Measurements from ENCODE around the gene CBX7.

Gene CBX7

GRCh38 chr22:39110631-39111561, 41.6 kb downstream of the CBX7 start:
- Histone ChIP-seq H3K27ac (no peak overlapping the region), H3K4me3 (no peak overlapping the region)
- no peak for DNase-seq (ENCODE audit: low spot score)
- TF ChIP-seq CTCF (IDR thresholded peaks at IDR 0.05) = no peak

- no peak for DNase-seq (ENCODE audit: low spot score)
These were observed 43.1 kb downstream of the CBX7 start for GRCh38 chr22:39109361-39109760.

GRCh38 chr22:39108487-39108886, 44.0 kb downstream of the CBX7 start:
- no peak for DNase-seq (ENCODE audit: low spot score)
- TF ChIP-seq CTCF (IDR thresholded peaks at IDR 0.05) = no peak
- Histone ChIP-seq H3K4me3 (no peak overlapping the region), H3K27ac (no peak overlapping the region)

More at GRCh38 chr22:39109361-39109760, 43.1 kb downstream of the CBX7 start:
- Histone ChIP-seq H3K4me3 (no peak overlapping the region), H3K27ac (no peak overlapping the region)
- no peak for TF ChIP-seq CTCF (IDR thresholded peaks at IDR 0.05)

DNA sequence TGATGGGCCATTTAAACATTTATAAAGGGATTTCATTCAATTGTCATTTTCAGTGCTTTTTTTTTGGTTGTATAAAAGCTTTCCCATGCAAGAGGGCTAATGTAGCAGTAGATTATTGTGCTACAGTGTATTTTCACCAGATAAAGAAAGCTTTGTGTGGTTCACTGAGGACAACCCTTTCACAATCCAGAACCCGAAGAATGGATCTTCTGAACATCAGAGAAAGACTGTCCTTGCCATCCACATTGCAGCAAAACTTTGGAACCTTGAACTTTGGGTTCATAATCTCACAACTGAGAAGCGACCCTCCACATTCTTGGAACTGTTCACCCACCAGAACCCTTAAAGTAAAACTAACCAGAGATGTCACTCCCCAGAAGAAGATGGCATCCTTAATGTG, 46.2 kb downstream of the CBX7 start:
- DNase-seq (ENCODE audit: low spot score) = no peak

GRCh38 chr22:39103431-39103830, 49.0 kb downstream of the CBX7 start:
- H3K4me3 ChIP-seq = no peak overlapping the region

More for the DNA sequence above, 46.2 kb downstream of the CBX7 start:
- Histone ChIP-seq H3K27ac (no peak overlapping the region), H3K4me3 (no peak overlapping the region)
- no peak for TF ChIP-seq CTCF (IDR thresholded peaks at IDR 0.05)

GRCh38 chr22:39101226-39101625, 51.3 kb downstream of the CBX7 start:
- no peak overlapping the region for H3K4me3 ChIP-seq
- H3K27ac ChIP-seq = no peak overlapping the region
- DNase-seq (ENCODE audit: low spot score) = no peak
- no peak for TF ChIP-seq CTCF (IDR thresholded peaks at IDR 0.05)

More at GRCh38 chr22:39103431-39103830, 49.0 kb downstream of the CBX7 start:
- H3K27ac ChIP-seq = no peak overlapping the region
- TF ChIP-seq CTCF (IDR thresholded peaks at IDR 0.05) = no peak
- no peak for DNase-seq (ENCODE audit: low spot score)

DNA sequence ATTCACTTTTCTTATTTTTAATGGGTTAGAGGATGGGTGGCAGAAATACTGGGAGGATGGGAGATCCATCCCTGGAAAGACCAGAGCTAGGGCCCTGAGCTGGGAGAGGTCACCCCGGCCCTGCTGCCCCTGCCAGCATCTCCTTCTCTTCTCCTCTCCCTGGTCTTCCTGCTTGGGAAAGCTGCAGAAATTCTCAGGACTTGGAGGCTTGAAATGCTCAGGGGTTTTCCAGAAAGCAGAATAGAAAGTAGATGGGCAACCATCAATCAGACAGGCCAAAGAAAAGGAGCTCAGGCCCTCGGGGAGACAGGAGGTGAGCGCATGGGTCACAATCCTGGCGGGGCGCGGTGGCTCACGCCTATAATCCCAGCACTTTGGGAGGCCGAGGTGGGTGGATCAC, 53.9 kb downstream of the CBX7 start:
- no peak for DNase-seq (ENCODE audit: low spot score)
- TF ChIP-seq CTCF (IDR thresholded peaks at IDR 0.05) = no peak
- Histone ChIP-seq H3K4me3 (no peak overlapping the region), H3K27ac (no peak overlapping the region)
